Ascending aorta (tissue), 2 donors: ENCODE data around the gene HLA-C. TPM values are rescaled to one million over a fixed set of nuclear protein-coding genes. Genes with fewer than 3 reads are reported as not detected.

Experiments used
- DNase-seq, 2 donors: peaks; one replicate each; pipeline ENCODE4 v3.0.0-alpha.2; 2019; ENCODE audit warnings: low spot score in 2 of 2
- H3K27ac ChIP-seq, 2 donors: fragments of 200-600 bp; sonication (generic); one replicate each; pipeline ENCODE4 v1.5.1; 2016 to 2017; ENCODE audit warnings: mild to moderate bottlenecking in 1 of 2
- H3K27me3 ChIP-seq: fragments of 200-600 bp; sonication (generic); one replicate; pipeline ENCODE4 v1.5.1; 2017
- H3K36me3 ChIP-seq, 2 donors: fragments of 200-600 bp; sonication (generic); one replicate each; pipeline ENCODE4 v1.5.1; 2016
- H3K4me1 ChIP-seq, 2 donors: fragments of 200-600 bp; sonication (generic); one replicate each; pipeline ENCODE4 v1.5.1; 2016 to 2017; ENCODE audit warnings: mild to moderate bottlenecking in 1 of 2
- H3K4me3 ChIP-seq, 2 donors: fragments of 200-600 bp; sonication (generic); one replicate each; pipeline ENCODE4 v1.5.1; 2016 to 2017; ENCODE audit warnings: mild to moderate bottlenecking in 1 of 2
- H3K9me3 ChIP-seq, 2 donors: fragments of 200-600 bp; sonication (generic); one replicate each; pipeline ENCODE4 v1.5.1; 2016
- CTCF ChIP-seq, 3 experiments: fragments of 200-600 bp in 2 of 3; fragments of 450-650 bp in 1 of 3; sonication (generic) in 2 of 3; IDR thresholded peaks; one replicate each; pipeline ENCODE4 v1.5.1; 2016 to 2019; ENCODE audit warnings: antibody characterized with exemption in 3 of 3, mild to moderate bottlenecking in 1 of 3, moderate library complexity in 1 of 3
- intact Hi-C: fragments of 100-400 bp; cut with DNase I; formaldehyde crosslinking; loops from one replicate; pipeline ENCODE4 v1.15.1; 2023
- total RNA-seq: library from RNA; depleted of rRNA; stranded (reverse); fragments of >200 nt; gene quantifications from one replicate; pipeline ENCODE4 v1.1.0, GENCODE V29; 2016

HLA-C gene
- total RNA-seq, 1 donor from 2014 or later = 921 TPM

- H3K27me3 ChIP-seq = no peaks in the 10 kb centered on the region
- H3K4me3 ChIP-seq = no peak overlapping the region
- intact Hi-C loops = no loop called here
- H3K27ac ChIP-seq = no peak overlapping the region
- H3K9me3 ChIP-seq = no peaks in the 10 kb centered on the region
- H3K4me1 ChIP-seq = no peaks in the 10 kb centered on the region
- no peak for TF ChIP-seq CTCF (IDR thresholded peaks at IDR 0.05)
- DNase-seq = no peak
- no peaks in the 10 kb centered on the region for H3K36me3 ChIP-seq
Observed at GRCh38 chr6:31225735-31226134, 46.2 kb downstream of the HLA-C start.

DNA sequence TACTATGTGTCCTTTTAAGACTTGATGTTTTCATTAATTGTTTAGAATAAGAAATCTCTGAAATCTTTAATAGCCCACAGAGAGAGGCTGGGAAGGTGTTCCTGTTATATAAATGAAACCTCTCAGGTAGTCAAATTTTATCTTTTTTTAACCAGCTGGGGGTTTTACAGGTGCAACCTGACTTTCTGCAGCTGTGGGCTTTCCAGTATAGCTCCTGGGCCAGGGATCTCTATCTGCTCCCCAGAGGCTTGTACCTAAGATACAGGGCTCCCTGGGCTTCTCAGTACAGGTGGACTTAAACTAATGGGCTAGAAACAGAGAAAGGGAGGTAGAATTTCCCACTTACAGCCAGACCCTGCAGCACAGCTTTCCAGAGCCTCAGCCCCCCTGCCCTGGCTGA lies 49.4 kb downstream of the HLA-C start:
- Histone ChIP-seq H3K9me3 (no peaks in the 10 kb centered on the region), H3K27ac (no peak overlapping the region), H3K4me3 (no peak overlapping the region), H3K27me3 (no peaks in the 10 kb centered on the region), H3K4me1 (no peaks in the 10 kb centered on the region), H3K36me3 (no peaks in the 10 kb centered on the region)
- TF ChIP-seq CTCF (IDR thresholded peaks at IDR 0.05) = no peak
- DNase-seq = no peak
- intact Hi-C loops = no loop called here

Other genes with a start within 250 kb of the HLA-C start
- not detected for gene C6orf15, start 159.5 kb downstream of the HLA-C start, total RNA-seq
- gene PSORS1C1, start 157.3 kb downstream of the HLA-C start, total RNA-seq = not detected
- gene CDSN, start 151.6 kb downstream of the HLA-C start, total RNA-seq = not detected
- gene PSORS1C2, start 133.0 kb downstream of the HLA-C start, total RNA-seq = 5.2 TPM
- 14.7 TPM for gene CCHCR1, start 114.3 kb downstream of the HLA-C start, total RNA-seq
- 10.3 TPM for gene TCF19, start 113.5 kb downstream of the HLA-C start, total RNA-seq
- gene POU5F1, start 101.4 kb downstream of the HLA-C start, total RNA-seq = not detected
- 1,833 TPM for gene HLA-B, start 85.1 kb upstream of the HLA-C start, total RNA-seq
- 19.2 TPM for gene MICA, start 131.5 kb upstream of the HLA-C start, total RNA-seq
- 0.11 TPM for gene MICB, start 226.1 kb upstream of the HLA-C start, total RNA-seq